GM19324 (cell line): Measurements from ENCODE around the gene CALCA.
"Not testable (repeated sequence)": the region's sequence is repeated elsewhere in the genome, so short reads cannot be mapped to it uniquely, and the experiment has no call there.

Source experiments
- ATAC-seq: cut with Tn5 transposase; IDR thresholded peaks from one replicate; pipeline ENCODE4 v1.9.1; 2021; ENCODE audit warnings: mild to moderate bottlenecking, moderate library complexity; ENCODE audit not compliant: unreplicated experiment, low FRiP score

CALCA gene, protein sequence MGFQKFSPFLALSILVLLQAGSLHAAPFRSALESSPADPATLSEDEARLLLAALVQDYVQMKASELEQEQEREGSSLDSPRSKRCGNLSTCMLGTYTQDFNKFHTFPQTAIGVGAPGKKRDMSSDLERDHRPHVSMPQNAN

DNA sequence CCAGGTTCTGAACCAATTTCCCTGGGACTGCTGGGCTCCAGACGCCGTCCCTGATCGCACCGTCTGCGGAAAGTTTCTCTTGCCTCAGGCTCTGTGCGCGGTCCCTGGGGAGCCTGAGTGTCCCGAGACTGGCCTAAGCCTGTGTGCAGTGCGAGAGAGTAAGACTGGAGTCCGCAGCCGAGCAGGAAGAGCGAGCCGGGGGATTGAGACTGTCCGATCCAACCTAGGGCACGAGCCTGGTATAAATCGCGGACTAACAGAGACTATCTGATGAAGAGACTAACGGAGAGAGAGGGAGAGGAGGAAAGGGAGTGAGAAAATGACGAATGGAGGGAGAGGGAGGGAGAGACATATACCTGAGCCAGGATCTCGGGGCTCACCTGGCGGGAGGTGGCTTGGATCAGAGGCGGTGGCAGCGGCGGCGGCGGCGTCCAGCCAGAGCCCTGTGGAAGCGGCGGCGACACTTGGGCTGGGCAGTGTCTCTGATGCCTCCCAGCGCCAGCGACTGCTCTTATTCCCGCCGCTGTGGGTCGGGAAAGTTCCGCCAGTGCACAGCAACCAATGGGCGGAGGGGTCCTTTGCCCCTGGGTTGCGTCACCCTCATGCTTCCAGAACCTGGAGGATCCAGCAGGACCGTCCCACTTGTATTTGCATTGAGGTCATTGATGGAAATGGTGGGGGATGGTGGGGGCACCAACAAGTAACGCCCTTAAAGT lies at the start of gene CALCA:
TSS of gene CALCA (minus strand) at position 487 of the 716 bp plus-strand sequence. CDS start 1,159 bp downstream, outside the sequence.
- no peak for ATAC-seq

DNA sequence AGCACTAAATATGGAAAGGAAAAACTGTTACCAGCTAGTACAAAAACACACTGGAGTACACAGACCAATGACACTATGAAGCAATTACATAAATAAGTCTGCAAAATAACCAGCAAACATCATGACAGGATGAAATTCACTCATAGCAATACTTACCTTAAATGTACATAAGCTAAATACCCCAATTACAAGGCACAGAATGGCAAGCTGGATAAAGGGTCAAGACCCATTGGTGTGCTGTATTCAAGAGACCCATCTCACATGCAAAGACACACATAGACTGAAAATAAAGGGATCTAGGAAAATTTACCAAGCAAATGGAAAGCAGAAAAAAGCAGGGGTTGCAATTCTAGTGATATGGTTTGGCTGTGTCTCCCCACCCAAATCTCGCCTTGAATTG lies 44.0 kb upstream of the CALCA start:
- no peak for ATAC-seq

DNA sequence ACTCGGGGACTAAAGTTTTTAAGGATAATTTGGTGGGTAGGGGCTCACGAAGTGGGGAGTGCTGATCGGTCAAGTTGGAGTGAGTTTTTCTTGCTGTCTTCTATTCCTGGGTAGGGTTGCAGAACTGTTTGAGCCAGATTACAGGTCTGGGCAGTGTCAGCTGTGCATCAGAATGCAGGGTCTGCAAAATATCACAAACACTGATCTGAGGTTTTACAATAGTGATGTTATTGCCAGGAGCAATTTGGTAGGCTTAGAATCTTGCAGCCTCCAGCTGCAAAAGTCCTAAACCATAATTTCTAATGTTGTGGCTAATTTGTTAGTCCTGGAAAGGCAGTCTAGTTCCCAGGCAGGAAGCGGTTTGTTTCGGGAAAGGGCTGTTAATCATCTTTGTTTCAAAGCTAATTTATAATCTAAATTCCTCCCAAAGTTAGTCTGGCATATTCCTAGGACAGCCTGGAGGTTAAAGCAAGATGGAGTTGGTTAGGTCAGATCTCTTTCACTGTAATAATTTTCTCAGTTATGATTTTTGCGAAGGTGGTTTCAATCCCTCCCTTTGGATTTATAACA lies 39.7 kb upstream of the CALCA start:
- no peak for ATAC-seq

DNA sequence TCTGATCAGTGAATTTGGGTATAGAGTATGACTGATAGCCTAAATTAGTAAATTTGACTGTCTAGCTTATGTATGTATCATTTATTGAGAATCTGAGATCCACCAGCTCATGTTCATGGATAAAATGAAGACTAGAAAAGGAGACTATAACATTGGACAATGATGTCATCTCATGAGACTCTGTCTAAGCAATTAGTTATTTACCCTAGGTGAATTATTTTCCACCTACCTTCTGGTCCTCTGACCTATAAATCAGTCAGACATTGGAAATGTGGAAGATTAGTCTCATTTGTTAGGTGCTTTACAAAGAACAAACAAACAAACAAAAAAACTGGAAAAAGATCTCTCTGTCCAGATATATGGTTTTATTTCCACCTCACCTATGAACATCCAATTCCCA lies 38.7 kb upstream of the CALCA start:
- ATAC-seq = no peak

DNA sequence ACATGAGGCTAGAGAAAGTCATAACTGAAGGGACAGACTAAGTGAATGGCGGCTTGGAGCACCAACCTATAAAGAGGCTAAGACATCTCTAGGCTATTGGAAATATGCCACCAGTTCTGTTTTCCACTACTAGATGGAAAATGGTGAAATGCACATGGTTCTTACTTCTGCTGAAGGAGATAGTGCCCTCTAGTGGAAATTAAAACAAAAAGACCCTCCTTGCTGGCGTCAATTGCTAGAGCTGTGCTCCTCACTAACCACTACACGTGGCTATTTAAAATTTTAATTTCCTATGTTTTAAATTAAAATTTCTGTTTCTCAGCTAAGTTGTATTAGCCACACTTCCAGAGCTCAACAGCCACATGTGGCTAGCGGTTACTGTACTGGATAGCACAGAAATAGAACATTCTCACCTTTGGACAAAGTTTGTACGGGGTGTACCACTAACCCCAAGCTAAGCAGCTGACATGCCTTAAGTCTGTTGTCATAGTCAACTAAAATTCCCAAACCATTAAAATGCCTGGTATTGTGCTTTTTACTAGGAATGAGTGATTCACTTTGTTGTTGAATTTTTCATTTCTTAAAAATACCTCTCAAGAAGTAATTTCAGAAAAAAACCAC lies 34.1 kb upstream of the CALCA start:
- ATAC-seq = no peak

DNA sequence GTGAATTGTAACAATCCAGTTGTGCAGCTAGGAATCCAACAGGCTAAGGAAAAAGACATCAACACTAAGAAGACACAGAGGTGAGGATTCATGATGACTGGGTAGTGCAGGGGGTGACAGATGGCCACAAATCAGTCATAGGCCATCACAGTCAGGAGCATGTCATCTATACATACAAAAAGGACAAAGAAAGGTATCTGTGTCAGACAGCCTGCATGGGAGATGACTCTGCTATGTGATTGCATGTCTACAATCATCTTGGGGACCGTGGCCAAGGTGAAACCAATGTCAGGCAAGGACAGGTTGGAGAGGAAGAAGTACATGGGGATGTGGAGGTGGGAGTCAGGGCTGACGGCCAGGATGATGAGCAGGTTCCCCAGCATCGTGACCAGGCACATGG lies 16.0 kb upstream of the CALCA start:
- not testable (repeated sequence) for ATAC-seq

DNA sequence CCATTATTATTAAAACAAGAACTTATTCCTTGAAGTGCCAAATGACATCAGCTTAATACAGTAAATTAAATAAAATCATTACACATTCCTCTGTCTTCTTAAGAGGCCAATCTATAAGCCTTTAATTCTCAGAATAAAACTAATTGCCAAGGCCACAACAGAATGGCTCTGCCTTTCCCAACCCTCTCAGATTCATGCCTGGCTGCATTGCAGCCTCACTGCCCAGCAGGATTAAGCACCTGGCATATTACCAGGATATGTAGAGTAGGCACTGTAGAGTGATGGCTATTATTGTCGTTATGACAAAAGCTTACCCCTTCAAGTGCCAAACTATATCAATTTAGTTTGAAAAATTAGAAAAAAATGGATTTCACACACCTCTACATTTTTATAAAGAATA lies 9.4 kb upstream of the CALCA start:
- ATAC-seq = no peak

DNA sequence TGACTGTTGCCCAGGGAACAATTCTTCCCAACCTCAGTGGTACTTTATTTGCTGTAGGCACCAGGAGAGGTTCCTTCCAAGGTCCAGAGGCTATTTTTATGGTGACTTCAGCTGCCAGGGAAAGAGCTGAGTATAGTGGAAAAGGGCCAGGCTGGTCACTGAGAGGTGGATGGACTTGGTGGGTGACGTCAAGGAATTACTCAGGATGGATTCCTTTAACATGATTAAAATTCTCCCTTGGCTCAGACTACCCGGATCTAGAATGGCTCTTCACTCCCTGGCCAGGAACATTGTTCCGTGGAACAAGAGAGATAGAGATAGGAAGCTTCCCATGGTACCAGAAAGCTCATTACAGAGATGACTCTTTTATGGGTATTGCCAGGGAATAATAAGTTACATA lies 8.7 kb upstream of the CALCA start:
- no peak for ATAC-seq

DNA sequence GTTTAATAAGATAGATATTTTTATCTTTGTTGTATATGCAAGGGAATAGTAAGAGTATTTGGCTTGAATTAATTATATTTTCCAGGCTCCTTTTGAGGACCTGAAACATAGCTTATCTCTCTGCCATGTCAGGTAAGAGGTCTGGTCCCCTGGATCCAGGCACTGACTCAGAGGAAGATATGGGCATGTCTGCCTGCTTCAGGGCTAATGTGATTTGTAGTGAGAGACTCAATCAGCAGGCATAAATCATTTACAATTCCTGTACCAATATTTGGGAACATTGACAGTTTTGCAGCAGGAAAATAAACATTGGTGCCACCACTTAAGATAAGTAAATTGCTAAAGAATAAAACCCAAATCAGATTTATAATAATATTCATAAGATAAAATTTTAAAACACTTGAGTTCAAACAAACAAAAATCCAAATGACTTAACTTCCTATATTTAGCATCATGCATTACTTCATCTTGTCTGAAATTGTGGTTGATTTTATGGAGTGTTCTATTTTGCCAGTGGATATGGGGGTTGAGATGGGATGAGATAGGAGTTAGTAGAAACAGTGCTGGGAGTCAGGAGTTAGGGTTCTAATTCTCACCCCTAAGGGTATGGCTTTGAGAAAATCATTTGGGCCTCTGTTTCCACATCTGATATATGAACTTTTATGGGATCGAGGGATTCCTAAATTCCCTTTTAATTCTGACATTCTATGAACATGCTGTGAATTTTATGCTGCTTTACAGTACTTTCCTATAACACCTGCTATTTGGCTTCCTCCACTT lies 5.1 kb upstream of the CALCA start:
- ATAC-seq = no peak

DNA sequence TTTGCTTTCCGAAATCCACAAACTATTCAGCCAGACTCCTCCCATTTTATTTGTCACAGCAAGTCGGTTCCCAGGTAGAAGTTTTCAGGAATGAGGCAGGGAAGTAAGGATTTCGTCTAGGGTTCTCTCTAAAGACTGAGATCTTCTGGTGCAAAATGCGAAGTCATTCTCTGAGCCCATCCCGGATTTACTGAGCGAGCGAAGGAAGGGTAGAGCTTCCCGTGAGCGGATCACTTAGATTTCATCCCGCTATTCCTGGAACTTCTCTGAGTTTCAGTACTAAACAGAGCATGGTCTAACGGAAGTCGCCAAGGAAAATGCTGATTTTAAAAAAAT lies 3.1 kb upstream of the CALCA start:
- ATAC-seq = no peak

DNA sequence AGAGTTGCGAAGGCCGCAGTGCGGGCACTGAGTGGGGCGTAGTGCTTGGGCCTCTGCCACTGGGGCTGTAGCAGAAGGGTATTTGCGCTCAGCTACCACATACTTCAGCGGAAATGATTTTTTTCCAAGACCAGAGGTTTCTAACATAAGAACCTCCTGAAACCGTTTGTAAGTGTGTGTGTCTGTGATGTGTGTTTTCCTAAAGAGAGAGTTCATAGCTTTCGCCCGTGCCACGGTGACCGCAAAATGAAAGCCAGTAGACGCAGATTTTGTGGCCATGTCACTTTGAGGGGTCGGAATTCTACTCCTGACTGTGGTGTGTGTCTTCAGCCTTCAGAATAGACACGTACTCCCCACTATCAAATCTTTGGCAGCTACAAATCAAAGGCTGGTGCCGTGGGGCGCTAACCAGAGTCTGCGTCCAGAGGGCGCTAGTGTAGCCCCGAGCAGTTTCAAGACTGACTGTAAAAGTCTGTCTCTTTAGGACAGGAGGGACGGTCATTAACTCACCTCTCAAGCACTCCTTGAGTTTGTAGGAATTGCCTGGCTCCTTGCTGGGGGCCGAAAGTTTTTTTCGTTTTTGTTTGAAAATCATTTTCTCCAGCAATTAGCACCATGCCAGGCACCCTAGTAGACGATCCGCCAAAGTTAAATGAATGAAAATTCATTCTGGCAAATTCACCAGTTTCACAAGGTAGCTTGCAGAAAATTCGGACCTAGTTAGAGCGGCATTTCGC lies 2.5 kb upstream of the CALCA start:
- no peak for ATAC-seq

DNA sequence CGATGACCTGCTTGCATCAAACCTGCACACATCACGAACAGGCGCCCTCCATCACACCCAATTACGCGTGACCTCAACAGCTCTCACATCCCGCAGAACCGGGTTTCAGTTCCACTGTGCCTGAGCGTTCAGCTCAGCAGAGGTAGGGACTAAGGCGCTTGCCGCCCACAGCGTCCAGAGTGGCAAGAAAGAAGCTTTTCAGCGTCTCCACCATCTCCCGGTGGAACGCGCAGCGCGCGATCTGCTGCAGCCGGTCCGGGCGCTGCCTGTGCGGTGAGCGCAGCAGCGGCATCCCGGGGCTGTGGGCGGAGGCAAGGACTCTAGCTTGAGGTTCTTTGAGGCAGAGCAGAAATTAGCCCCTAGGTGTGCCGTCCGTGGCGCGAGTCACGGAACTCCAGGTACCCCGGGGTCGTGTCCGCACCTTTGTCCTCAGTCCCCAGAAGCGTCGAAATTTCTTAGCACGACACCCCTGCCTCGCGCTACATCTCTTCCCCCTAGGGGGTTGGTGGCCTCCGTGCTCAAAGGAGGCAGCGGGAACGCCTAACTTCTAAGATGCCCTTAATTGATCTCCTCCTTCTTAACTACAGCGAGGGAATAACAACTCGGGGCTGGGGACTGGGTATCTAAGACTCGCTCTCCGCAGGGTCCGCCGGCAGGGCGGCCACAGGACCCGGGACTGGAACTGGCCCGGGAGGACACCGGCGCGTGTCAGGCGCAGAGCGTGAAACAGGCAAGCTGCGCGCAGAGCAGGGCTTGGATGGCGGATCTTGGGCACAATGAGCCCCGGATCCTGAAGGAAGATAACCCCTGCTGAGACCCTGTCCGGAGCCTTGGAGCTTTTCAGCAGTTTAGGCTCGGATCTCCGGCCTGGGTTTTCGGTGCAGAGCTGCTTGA lies 1.7 kb upstream of the CALCA start:
- ATAC-seq = no peak

DNA sequence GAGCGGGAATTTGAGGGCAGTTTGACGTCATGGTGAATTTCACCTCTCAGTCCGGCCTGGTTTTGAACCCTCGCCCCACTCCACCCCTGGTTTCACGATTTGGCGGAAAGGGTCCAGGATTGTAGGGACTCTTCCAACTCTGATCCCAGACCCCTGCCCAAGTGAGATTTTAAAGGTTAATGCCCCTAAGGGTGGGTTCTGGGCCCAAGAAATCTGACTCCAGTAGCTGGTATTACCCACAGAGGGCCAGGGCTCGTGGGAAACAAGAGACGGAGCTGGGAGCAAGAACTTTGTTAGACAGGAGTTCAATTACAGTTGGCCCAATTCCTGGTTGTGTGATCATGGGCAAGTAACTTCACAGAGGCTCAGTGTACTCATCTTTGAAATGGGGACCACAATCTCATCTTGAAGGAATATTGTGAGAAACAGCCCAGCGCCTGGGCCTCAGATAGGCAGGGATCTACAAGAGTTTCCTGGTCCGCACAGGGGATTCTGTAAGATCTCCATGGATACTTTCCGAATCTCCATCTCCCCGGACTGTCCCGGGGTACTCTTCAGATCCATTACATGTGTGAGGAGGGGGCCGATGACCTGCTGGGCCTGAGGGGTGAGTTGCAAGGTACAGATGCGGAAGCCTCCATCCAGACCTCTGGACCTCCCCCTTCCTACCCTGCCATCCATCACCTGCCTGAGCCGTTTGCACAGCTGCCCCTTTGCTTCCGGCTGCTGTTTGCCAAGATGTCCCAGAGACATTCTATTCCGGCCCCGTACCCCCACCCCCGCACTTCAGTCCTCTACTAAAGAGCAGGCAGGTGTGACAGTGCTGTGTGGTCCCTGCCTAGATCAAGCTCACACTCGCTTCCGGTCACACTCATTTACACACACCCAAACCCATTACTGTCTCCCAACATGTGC lies 687 bp upstream of the CALCA start:
- no peak for ATAC-seq

DNA sequence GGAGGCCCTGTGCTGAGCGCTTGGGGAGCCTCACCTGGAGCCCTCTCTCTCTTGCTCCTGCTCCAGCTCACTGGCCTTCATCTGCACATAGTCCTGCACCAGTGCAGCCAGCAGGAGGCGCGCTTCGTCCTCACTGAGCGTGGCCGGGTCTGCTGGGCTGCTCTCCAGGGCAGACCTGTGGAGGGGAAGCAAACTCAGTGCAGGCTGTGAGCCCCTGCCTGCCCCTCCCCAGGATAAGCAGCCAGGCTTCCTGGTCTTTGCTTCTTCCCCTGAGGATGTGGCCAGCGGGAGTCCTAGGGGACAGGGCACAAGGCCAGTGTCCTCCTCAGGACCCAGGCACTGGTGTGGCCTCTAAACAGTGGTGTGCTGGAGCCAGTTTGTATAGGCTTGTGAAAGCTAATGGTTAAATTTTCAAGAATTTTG lies 2.2 kb downstream of the CALCA start:
- ATAC-seq = no peak

DNA sequence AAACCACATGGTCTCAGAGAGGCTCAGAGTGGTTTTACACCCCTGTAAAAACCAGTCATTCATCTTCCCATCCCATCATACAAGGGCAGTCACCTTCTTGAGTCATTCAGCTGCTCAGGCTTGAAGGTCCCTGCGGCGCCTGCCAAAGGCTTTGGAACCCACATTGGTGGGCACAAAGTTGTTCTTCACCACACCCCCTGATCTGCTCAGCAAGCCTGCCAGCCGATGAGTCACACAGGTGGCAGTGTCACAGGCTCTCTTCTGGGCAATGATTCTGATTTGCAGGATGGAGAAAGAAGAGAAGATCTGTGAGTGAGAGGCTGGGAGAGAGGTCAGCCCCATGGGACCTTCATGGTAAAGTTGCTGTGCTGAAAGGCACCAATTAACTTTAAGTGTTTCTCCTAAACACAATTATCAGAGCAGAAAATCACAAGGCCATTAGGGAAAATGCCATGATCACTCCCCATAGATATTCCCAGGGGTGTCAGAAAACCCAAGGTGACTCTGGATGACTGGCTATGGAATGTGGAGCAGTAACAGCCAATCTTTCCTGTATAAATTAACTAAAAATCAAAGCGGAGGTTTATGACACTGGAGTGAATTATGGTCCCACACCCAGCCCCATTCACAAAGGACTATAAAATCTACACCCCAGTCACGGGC lies 4.4 kb downstream of the CALCA start:
- ATAC-seq = no peak

DNA sequence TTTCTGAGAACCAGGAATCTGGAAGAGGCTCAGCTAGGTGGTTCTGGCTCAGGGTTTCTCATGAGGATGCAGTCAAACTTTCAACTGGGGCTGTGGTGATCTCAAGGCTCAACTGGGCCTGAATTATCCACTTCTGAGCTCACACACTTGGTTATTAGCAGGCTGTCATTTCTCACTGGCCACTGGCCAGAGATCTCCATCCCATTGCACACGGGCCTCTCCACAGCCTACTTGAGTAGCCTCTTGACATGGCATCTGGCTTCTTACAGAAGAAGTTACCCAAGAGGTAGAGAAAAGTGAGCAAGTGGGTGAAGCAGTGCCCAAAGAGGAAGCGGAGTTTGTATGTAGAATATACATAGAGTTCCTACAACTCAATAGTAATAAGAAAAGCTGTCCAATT lies 16.0 kb downstream of the CALCA start:
- no peak for ATAC-seq

DNA sequence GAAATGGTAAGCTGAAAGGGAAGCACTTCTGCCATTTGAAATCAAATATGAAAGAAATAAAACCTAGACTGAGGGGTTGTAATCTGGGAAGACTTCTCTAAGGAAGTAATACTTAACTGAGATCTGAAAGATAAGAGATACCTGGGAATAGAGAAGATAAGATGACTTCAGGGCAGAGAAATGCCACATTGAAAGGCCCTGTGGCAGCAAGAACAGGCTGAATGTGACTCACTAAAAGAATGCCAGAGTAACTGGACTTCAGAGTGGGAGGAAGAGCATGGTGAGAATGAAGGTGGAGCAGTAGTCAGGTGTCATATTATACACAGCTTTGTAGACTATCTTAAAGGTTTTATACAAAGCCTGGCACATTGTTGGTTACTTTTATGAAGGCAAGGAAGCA lies 17.6 kb downstream of the CALCA start:
- ATAC-seq = no peak

DNA sequence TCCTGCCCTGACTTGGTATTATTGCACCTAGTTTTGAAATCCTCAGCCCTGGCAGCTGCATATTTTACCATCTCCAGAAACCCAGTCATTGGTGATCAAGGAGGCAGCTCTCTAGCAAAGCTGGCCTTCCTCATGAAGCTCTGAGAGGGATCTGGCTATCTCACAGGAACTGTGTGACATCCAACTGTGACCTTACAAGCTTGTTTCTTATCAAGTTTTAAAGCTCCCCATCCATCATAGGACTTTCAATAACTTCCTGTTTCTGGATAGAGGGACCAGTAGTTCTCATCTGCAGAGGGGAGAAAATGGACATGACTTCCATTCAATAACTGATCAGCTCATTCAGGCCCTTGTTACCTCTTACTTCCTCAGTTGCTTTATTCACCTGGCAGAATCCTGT lies 18.2 kb downstream of the CALCA start:
- ATAC-seq = no peak
